HEK293T (cell line): ENCODE data around the gene PRDM16.

ENCODE experiments used
- CTCF ChIA-PET: fragments of 350-600 bp; formaldehyde crosslinking; extraction: SDS; loops from one replicate; lab custom pipeline; 2021; ENCODE audit warnings: antibody characterized with exemption, inconsistent platforms; lab: Yijun Ruan, JAX
- POLR2A ChIA-PET: fragments of 350-600 bp; formaldehyde crosslinking; extraction: SDS; loops from one replicate; lab custom pipeline; 2020; ENCODE audit warnings: antibody characterized with exemption, inconsistent platforms; lab: Yijun Ruan, JAX
- DNase-seq: peaks from one replicate; pipeline ENCODE4 v3.0.0; 2012; ENCODE audit warnings: mixed read lengths; ENCODE audit errors: extremely low spot score
- ARNT ChIP-seq: fragments of 450-650 bp; IDR thresholded peaks from 2 replicates; pipeline ENCODE4 v1.6.1; 2017; ENCODE audit warnings: mild to moderate bottlenecking
- BHLHE40 ChIP-seq: fragments of 450-650 bp; IDR thresholded peaks from 2 replicates; pipeline ENCODE4 v1.6.1; 2016; ENCODE audit warnings: mild to moderate bottlenecking, moderate library complexity, borderline replicate concordance
- CTBP1 ChIP-seq: fragments of 450-650 bp; IDR thresholded peaks from 2 replicates; pipeline ENCODE4 v1.6.1; 2016; ENCODE audit warnings: borderline replicate concordance
- ELF4 ChIP-seq: fragments of 450-650 bp; IDR thresholded peaks from 2 replicates; pipeline ENCODE4 v1.6.1; 2017; ENCODE audit warnings: antibody characterized with exemption
- FOXK2 ChIP-seq: fragments of 450-650 bp; IDR thresholded peaks from 2 replicates; pipeline ENCODE4 v1.6.1; 2016; ENCODE audit warnings: mild to moderate bottlenecking
- FOXM1 ChIP-seq: fragments of 450-650 bp; IDR thresholded peaks from 2 replicates; pipeline ENCODE4 v1.6.1; 2017; ENCODE audit warnings: mild to moderate bottlenecking, borderline replicate concordance
- HDGF ChIP-seq: fragments of 450-650 bp; IDR thresholded peaks from 2 replicates; pipeline ENCODE4 v1.6.1; 2017; ENCODE audit warnings: antibody characterized with exemption, borderline replicate concordance
- L3MBTL2 ChIP-seq: fragments of 450-650 bp; conservative IDR thresholded peaks from 2 replicates; pipeline ENCODE4 v1.6.1; 2016; ENCODE audit warnings: mild to moderate bottlenecking
- LEF1 ChIP-seq: fragments of 450-650 bp; IDR thresholded peaks from 2 replicates; pipeline ENCODE4 v1.6.1; 2017; ENCODE audit warnings: mild to moderate bottlenecking, borderline replicate concordance
- NFRKB ChIP-seq: fragments of 450-650 bp; IDR thresholded peaks from 2 replicates; pipeline ENCODE4 v1.6.1; 2016; ENCODE audit warnings: mild to moderate bottlenecking, moderate library complexity
- PKNOX1 ChIP-seq: fragments of 450-650 bp; IDR thresholded peaks from 2 replicates; pipeline ENCODE4 v1.6.1; 2016
- SP1 ChIP-seq: fragments of 450-650 bp; IDR thresholded peaks from 2 replicates; pipeline ENCODE4 v1.6.1; 2017
- SUZ12 ChIP-seq: fragments of 450-650 bp; IDR thresholded peaks from 2 replicates; pipeline ENCODE4 v1.6.1; 2016; ENCODE audit warnings: mild to moderate bottlenecking
- TARDBP ChIP-seq: fragments of 450-650 bp; IDR thresholded peaks from 2 replicates; pipeline ENCODE4 v1.6.1; 2016
- ZNF384 ChIP-seq: fragments of 450-650 bp; IDR thresholded peaks from 2 replicates; pipeline ENCODE4 v1.6.1; 2016

PRDM16 gene

DNA sequence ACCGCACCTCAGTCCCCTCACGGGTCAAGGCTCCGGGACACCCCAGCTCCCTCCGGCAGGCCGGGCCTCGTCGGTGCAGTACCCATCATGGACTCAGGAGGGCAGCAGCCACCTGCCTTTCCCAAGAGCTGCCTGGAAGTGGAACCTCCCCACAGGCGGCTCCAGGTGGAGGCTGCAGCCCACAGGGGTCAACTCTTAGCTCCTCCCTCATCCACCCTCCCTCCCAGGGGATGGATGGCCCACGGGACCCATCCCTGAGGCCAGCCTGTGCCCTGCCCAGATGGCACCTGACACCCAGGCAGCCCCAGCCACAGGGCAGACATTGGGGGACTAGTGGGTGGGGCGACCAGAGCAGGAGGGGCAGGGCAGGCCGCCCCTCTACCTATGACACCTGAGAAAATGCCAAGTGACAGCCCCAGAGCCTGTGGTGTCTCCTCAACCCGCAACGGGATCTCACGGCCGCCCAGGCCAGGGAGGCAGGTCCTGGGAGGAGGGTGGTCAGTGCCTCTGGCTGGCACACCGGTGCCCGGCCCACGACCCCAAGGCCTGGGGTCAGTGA lies 384.3 kb downstream of the PRDM16 start:
- POLR2A ChIA-PET: interaction anchor here (0.7 to 0.9 kb wide), 3 partner anchors 11 to 28 kb away, joined by 3 to 4 read pairs (median 3); no protein-coding TSS in a partner anchor
- peak; percentile 89 for DNase-seq
- TF ChIP-seq SP1 (no peak), SUZ12 (no peak), PKNOX1 (no peak), LEF1 (no peak)
- CTCF ChIA-PET: interaction anchor here (0.6 to 2.2 kb wide), 22 partner anchors 10 to 466 kb away, joined by 3 to 26 read pairs (median 6); no protein-coding TSS in a partner anchor

DNA sequence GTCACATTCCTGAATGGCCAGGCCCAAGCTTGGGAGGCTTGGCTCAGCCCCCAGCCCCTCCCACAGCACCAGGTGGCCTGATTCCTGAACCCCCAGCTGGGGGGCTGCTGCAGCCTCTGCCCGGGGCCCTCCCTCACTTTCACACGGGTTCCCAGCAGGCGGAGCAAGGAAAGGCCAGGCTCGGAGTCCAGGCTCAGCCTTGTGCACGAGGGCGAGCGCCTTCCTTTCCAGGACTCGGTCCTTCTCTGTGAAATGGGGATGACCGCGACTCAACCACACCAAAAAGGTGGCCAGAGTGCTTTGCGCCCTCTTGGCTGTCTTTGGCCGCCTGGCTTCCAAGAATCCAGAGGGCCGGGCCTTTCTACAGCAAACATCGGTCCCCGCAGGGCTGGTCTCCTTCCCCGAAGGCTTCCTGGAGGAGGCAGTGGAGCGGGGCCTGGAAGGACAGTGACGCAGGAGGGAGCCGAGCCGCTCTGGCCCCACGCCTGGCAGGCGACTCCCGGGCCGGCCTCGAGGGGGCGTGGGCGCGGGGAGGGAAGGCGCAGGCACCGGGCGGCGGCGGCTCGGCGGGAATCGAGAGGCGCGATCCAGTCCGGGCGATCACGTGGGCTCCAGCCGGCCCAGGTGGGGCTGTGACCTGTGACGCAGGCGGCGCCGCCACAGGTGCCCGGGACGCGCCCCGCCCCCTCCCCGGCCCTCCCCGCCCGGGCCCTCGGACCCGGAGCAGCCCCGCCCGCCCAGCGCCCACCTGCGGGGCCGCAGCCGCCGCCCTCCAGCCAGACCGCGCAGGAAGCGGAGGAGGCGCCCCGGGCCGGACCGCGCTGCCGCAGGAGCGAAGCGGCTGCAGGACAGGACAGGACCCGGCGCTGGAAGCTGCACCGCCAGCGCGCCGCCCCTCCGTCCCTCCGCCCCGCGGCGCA lies 385.1 kb downstream of the PRDM16 start, which contains the start of gene ARHGEF16:
TSS of gene ARHGEF16 (plus strand) at position 775 of the 920 bp plus-strand sequence. CDS start 8,420 bp downstream, outside the sequence.
- TF ChIP-seq SUZ12: no peak
- TF ChIP-seq FOXM1: no peak
- no peak for TF ChIP-seq SP1
- TF ChIP-seq TARDBP: no peak
- no peak for TF ChIP-seq NFRKB
- TF ChIP-seq LEF1: no peak
- no peak for TF ChIP-seq CTBP1
- no peak for TF ChIP-seq L3MBTL2
- TF ChIP-seq BHLHE40: no peak
- TF ChIP-seq FOXK2: no peak
- TF ChIP-seq ELF4: no peak
- TF ChIP-seq ARNT: no peak
- TF ChIP-seq PKNOX1: no peak
- TF ChIP-seq HDGF: no peak
- ChIA-PET POLR2A (no interaction called here), CTCF (interaction anchor here (0.6 to 2.2 kb wide), 17 partner anchors 9 to 467 kb away, joined by 3 to 26 read pairs (median 7); no protein-coding TSS in a partner anchor)
- peak; percentile 79 for DNase-seq

DNA sequence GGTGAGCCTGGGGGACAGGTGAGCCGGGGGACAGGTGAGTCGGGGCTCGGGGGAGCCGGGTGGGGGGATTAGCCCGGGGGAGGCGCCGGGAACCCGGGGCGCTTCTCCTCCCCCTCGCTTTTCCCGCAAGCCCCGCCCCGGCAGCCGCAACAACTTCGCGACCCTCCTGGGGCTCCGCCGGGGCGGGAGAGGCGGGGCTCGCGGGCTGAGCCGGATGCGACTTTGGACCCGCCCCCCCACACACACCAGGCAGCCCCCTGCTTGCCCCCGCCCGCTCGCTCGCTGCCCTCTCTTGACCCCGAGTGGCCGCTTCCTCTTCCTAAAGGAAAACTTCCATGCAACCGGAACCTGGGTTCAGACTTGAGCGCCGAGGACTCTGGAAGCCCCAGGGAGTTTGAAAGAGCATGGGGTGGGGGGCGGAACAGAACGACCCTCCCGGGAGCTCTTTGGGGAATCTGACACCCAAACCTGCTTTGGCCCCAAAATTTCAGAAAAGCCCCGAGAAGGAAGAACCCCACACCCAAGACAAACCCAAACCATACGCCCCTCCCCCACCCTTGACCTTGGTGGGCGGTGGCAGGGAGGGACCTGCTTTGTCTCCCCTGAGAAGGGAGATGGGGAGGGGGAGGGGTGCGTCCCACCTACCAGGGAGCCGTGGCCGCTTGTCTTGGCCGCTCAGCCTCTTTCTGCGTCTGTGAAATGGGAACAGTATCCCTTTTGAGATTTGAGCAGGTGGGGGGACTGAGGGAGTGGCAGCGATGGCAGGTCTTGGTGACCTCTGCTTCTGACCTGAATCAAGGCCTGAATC lies 386.0 kb downstream of the PRDM16 start:
- ChIA-PET POLR2A (no interaction called here), CTCF (no interaction called here)
- TF ChIP-seq ELF4 (no peak), ARNT (no peak)
- peak; percentile 41 for DNase-seq

DNA sequence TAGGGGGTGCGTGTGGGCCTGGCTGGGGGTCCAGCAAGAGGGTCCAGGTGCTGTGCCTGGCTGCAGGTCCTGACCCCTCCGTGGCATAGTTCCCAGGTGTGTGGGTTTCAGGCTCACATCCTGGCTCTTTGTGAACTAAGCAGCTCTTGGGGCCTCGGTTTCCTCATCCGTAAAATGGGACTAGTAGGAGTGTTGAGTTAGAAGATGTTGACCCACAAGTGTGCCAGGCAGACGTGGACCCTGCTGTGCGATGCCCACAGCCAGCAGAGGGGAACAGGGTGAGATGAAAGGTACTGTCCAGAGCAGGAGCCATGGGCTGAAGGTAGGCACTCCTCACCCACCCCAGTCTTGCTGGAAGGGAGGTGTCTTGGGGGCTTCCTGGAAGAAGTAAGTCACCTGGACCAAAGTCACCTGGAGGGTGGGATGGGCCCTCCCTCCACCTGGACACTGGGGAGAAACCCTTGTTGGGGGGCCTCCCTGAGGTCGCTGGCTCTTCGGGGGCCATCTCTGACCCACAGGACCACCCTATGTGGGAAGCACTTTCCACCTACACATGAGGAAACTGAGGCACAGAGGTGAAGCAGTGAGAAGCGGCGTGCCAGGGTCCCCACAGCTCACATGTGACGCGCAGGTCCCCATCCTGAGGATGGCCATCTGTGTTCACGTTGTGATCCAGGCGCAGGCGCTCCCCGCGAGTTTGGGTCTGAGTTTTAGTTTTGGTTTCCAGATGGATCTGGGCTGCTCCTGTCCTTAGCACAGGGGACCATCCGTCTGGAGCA lies 386.9 kb downstream of the PRDM16 start:
- CTCF ChIA-PET: no interaction called here
- no peak for DNase-seq
- POLR2A ChIA-PET: interaction anchor here (1.5 kb wide), 1 partner anchor 26 kb away, joined by 3 read pairs; no protein-coding TSS in a partner anchor
- TF ChIP-seq FOXM1 (no peak), SP1 (no peak), HDGF (no peak), L3MBTL2 (no peak), TARDBP (no peak), LEF1 (no peak), SUZ12 (no peak), BHLHE40 (no peak), FOXK2 (no peak), ELF4 (no peak)

- no peak for DNase-seq
- ChIA-PET CTCF (no interaction called here), POLR2A (interaction anchor here (1.5 kb wide), 1 partner anchor 25 kb away, joined by 3 read pairs; no protein-coding TSS in a partner anchor)
- TF ChIP-seq ZNF384 (no peak), TARDBP (no peak), HDGF (no peak)
Observed at GRCh38 chr1:3456449-3456963, 387.5 kb downstream of the PRDM16 start.
